Motor neuron (in vitro differentiated cells): ENCODE measurements around the gene HSF2BP. TPM values are rescaled to one million over a fixed set of nuclear protein-coding genes. Genes with fewer than 3 reads are reported as not detected.
"Not testable (repeated sequence)": the region's sequence is repeated elsewhere in the genome, so short reads cannot be mapped to it uniquely, and the experiment has no call there.

Experiments used
- ATAC-seq, 8 experiments: fragments of 200-7000 bp; cut with Tn5 transposase; replicated peaks in 6 of 8; 2 replicates each; pipeline ENCODE4 v1.8.0; 2021; ENCODE audit warnings: mild to moderate bottlenecking in 8 of 8, moderate library complexity in 8 of 8
- H3K27ac ChIP-seq, 2 donors: fragments of 250-450 bp; sonication (Bioruptor Pico); 2 replicates each; pipeline ENCODE4 v1.9.0; 2021; ENCODE audit warnings: antibody characterized with exemption in 2 of 2, mild to moderate bottlenecking in 2 of 2, moderate library complexity in 1 of 2
- H3K4me1 ChIP-seq, 2 donors: fragments of 250-450 bp; sonication (Bioruptor Pico); replicated peaks in 1 of 2; 2 replicates each; pipeline ENCODE4 v1.6.1; 2021; ENCODE audit warnings: antibody characterized with exemption in 2 of 2, mild to moderate bottlenecking in 2 of 2, moderate library complexity in 1 of 2
- H3K4me3 ChIP-seq, 5 donors: fragments of 250-450 bp; sonication (Bioruptor Pico); 2 replicates each; pipeline ENCODE4 v1.9.0; 2021; ENCODE audit warnings: antibody characterized with exemption in 5 of 5, mild to moderate bottlenecking in 5 of 5, moderate library complexity in 4 of 5
- WGBS, 10 experiments: fragments of 450-650 bp; shearing (Covaris generic); methylation state at CpG; one replicate each; pipeline ENCODE4 v1.0.0; 2022; 5-methylcytosine and 5-hydroxymethylcytosine counted together
- in situ Hi-C, 9 experiments: fragments of 400-800 bp; cut with MboI; loops; one replicate each; pipeline ENCODE4 v1.15.0; 2021; ENCODE audit warnings: low sequenced_read_pairs in 9 of 9, low pct_unique_long_range_greater_than_20kb in 2 of 9; ENCODE audit not compliant: unreplicated experiment in 9 of 9
- total RNA-seq, 8 experiments: library from RNA; unstranded; fragments of 300-600 nt; gene quantifications; 2 replicates each; pipeline versions ENCODE4 v1.2.3 to v1.2.4, GENCODE V29; 2022

Gene HSF2BP
- total RNA-seq, 8 experiments from 2014 or later, result 0.71 to 2.0 (median 1.1) TPM

GRCh38 chr21:43681650-43682049, 22.4 kb upstream of the HSF2BP start:
- 95 to 100% (median 100%) methylated on average over 1 to 6 of the region's 6 CpGs; no CpG with 5 or more reads in 6 of the 10 experiments for WGBS, 10 experiments
- no peaks in the 10 kb centered on the region for H3K4me1 ChIP-seq
- H3K27ac ChIP-seq, result no peak overlapping the region
- no peak for ATAC-seq
- no peak overlapping the region for H3K4me3 ChIP-seq
- in situ Hi-C loops, result loop anchor here in 1 of 9 experiments (25.0 kb wide), 1 partner anchor 106 kb away; the partner anchor contains the start of genes CSTB and RRP1

GRCh38 chr21:43680421-43680820, 21.1 kb upstream of the HSF2BP start:
- in situ Hi-C loops, result loop anchor here in 1 of 9 experiments (25.0 kb wide), 1 partner anchor 107 kb away; the partner anchor contains the start of genes CSTB and RRP1
- not testable (repeated sequence) for H3K4me3 ChIP-seq, H3K4me1 ChIP-seq, H3K27ac ChIP-seq, ATAC-seq
- WGBS, 10 experiments, result 74 to 100% (median 100%) methylated on average over 1 to 5 of the region's 6 CpGs; no CpG with 5 or more reads in 3 of the 10 experiments

GRCh38 chr21:43679951-43680350, 20.7 kb upstream of the HSF2BP start:
- in situ Hi-C loops, result loop anchor here in 1 of 9 experiments (25.0 kb wide), 1 partner anchor 107 kb away; the partner anchor contains the start of genes CSTB and RRP1
- Histone ChIP-seq H3K4me3 (no peak overlapping the region), H3K27ac (no peak overlapping the region), H3K4me1 (no peaks in the 10 kb centered on the region)
- 86 to 100% (median 99%) methylated on average over 1 to 12 of the region's 12 CpGs; no CpG with 5 or more reads in 2 of the 10 experiments for WGBS, 10 experiments
- no peak for ATAC-seq

GRCh38 chr21:43676391-43676790, 17.1 kb upstream of the HSF2BP start:
- no peak for ATAC-seq
- in situ Hi-C loops, result loop anchor here in 1 of 9 experiments (25.0 kb wide), 1 partner anchor 111 kb away; the partner anchor contains the start of genes CSTB and RRP1
- WGBS, 10 experiments, result 90 to 100% (median 98%) methylated on average over 2 to 11 of the region's 15 CpGs; no CpG with 5 or more reads in 2 of the 10 experiments
- no peaks in the 10 kb centered on the region for H3K4me1 ChIP-seq
- H3K27ac ChIP-seq, result no peak overlapping the region
- no peak overlapping the region for H3K4me3 ChIP-seq

DNA sequence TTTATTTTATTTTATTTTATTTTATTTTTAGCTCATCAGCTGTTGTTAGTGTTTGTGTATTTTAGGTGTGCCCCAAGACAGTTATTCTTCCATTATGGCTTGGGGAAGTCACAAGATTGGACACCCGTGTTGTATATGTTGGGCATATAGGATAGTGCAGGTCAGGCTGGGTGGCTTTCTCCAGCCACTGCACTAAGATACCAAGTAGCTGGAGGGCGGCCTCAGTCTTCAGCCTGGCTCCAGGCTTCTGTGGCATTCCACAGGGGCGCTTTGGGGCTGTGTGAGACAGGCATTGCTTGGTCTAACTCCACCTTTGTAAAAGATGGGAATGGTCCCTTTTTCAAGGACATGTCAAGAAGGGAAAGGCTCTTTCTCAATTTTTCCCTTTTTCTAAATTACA, 16.6 kb upstream of the HSF2BP start:
- no peak for ATAC-seq
- 72 to 100% (median 96%) methylated on average over 1 to 3 of the region's 3 CpGs; no CpG with 5 or more reads in 1 of the 10 experiments for WGBS, 10 experiments
- in situ Hi-C loops, result loop anchor here in 1 of 9 experiments (25.0 kb wide), 1 partner anchor 111 kb away; the partner anchor contains the start of genes CSTB and RRP1
- no peaks in the 10 kb centered on the region for H3K4me1 ChIP-seq
- H3K27ac ChIP-seq, result no peak overlapping the region
- no peak overlapping the region for H3K4me3 ChIP-seq

- Histone ChIP-seq H3K4me3 (no peak overlapping the region), H3K4me1 (no peaks in the 10 kb centered on the region), H3K27ac (no peak overlapping the region)
- no peak for ATAC-seq
- 60 to 95% (median 88%) methylated on average over 1 to 18 of the region's 20 CpGs; no CpG with 5 or more reads in 4 of the 10 experiments for WGBS, 10 experiments
- in situ Hi-C loops, result no loop called here
Observed at GRCh38 chr21:43669828-43670605, 10.7 kb upstream of the HSF2BP start.

GRCh38 chr21:43667191-43667904, 8.1 kb upstream of the HSF2BP start:
- Histone ChIP-seq H3K27ac (no peak overlapping the region), H3K4me1 (no peaks in the 10 kb centered on the region), H3K4me3 (no peak overlapping the region)
- in situ Hi-C loops, result no loop called here
- ATAC-seq, result no peak
- WGBS, 10 experiments, result 40 to 100% (median 90%) methylated on average over 1 to 6 of the region's 7 CpGs

DNA sequence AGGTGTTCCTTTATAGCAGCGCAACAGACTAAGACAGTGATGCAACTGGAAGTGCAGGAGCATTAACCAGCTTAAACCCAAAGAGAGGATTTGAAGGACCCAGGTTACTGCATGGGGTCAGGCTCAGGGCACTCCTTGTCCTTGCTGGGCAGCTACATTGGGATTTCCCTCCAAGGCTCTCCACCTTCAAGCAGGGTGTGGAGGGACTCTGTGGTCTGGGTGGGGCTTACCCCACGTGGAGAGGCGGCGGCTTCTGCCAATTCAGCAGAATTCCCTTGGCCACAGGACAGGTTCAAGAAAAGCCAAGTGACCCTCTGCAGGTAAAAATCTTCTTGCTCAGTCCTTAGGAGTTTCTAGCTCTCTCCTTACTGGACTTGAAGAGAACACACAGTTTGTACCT, 6.6 kb upstream of the HSF2BP start:
- 89 to 100% (median 100%) methylated on average over 1 of the region's 4 CpGs; no CpG with 5 or more reads in 7 of the 10 experiments for WGBS, 10 experiments
- peak in 1 of 8 experiments; percentile 36 for ATAC-seq
- in situ Hi-C loops, result no loop called here
- H3K4me1 ChIP-seq, result peaks cover 0 to 4% of the 10 kb centered on the region in 2 donors
- no peak overlapping the region for H3K27ac ChIP-seq
- no peak overlapping the region for H3K4me3 ChIP-seq

- 51 to 100% (median 63%) methylated on average over 1 to 3 of the region's 4 CpGs; no CpG with 5 or more reads in 1 of the 10 experiments for WGBS, 10 experiments
- no peak overlapping the region for H3K27ac ChIP-seq
- no peak overlapping the region for H3K4me3 ChIP-seq
- ATAC-seq, result no peak
- peaks cover 3 to 8% of the 10 kb centered on the region in 2 donors for H3K4me1 ChIP-seq
- in situ Hi-C loops, result no loop called here
Observed at GRCh38 chr21:43664358-43664757, 5.1 kb upstream of the HSF2BP start.

- in situ Hi-C loops, result no loop called here
- no peak overlapping the region for H3K4me3 ChIP-seq
- no peak overlapping the region for H3K27ac ChIP-seq
- WGBS, 10 experiments, result 74 to 100% (median 97%) methylated on average over 1 to 9 of the region's 9 CpGs; no CpG with 5 or more reads in 3 of the 10 experiments
- ATAC-seq, result no peak
- peaks cover 9 to 15% of the 10 kb centered on the region in 2 donors for H3K4me1 ChIP-seq
Observed at GRCh38 chr21:43663033-43663432, 3.7 kb upstream of the HSF2BP start.

GRCh38 chr21:43662286-43662685, 3.0 kb upstream of the HSF2BP start:
- no peak for ATAC-seq
- in situ Hi-C loops, result no loop called here
- Histone ChIP-seq H3K4me3 (no peak overlapping the region), H3K27ac (no peak overlapping the region), H3K4me1 (peaks cover 9 to 15% of the 10 kb centered on the region in 2 donors)
- 34 to 96% (median 70%) methylated on average over 2 to 6 of the region's 6 CpGs; no CpG with 5 or more reads in 2 of the 10 experiments for WGBS, 10 experiments

DNA sequence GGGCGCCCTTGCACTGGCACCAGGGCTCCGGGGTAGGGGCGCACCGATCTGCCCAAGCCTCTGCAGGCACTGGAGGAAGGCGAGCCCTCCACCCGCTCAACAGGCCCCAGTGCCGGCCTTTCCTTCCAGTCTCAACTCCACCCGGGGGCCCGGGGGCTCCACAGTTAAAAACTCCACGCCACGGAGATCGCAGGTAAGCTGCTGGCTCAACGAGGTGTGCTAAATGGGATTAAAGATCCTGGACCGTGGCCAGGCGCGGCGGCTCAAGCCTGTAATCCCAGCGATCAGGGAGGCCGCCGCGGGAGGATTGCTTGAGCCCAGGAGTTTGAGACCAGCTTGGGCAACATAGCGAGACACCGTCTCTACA, 536 bp downstream of the HSF2BP start:
- in situ Hi-C loops, result no loop called here
- peaks cover 9 to 15% of the 10 kb centered on the region in 2 donors for H3K4me1 ChIP-seq
- no peak for ATAC-seq
- 80 to 100% (median 92%) methylated on average over 1 to 19 of the region's 23 CpGs; no CpG with 5 or more reads in 4 of the 10 experiments for WGBS, 10 experiments
- peak overlapping the region in 4 of 5 donors; percentile 61 to 97 (median 91) for H3K4me3 ChIP-seq
- peak overlapping the region; percentile 91 to 95 for H3K27ac ChIP-seq
